Gastroesophageal sphincter (tissue), 4 donors: Measurements from ENCODE around the gene CHRM2. TPM values are rescaled to one million over a fixed set of nuclear protein-coding genes. Genes with fewer than 3 reads are reported as not detected.

Source experiments
- ATAC-seq: fragments of 150-250 bp; one replicate; pipeline ENCODE4 v1.9.1; 2016; ENCODE audit warnings: mild to moderate bottlenecking, moderate library complexity
- H3K27ac ChIP-seq, 4 donors: fragments of 200-600 bp; sonication (generic) in 3 of 4; 1 replicate in 3 of 4; 2 replicates in 1 of 4; pipeline ENCODE4 v1.5.1; 2016 to 2019
- H3K27me3 ChIP-seq: fragments of 200-600 bp; sonication (generic); one replicate; pipeline ENCODE4 v1.5.1; 2019
- H3K36me3 ChIP-seq, 2 donors: fragments of 200-600 bp; sonication (generic); one replicate each; pipeline ENCODE4 v1.5.1; 2019; ENCODE audit warnings: control low read depth in 1 of 2
- H3K4me1 ChIP-seq, 3 donors: fragments of 200-600 bp; sonication (generic); 1 replicate in 2 of 3; 2 replicates in 1 of 3; pipeline ENCODE4 v1.5.1; 2016 to 2019; ENCODE audit warnings: control low read depth in 2 of 3
- H3K4me3 ChIP-seq, 2 donors: fragments of 200-600 bp; sonication (generic); one replicate each; pipeline ENCODE4 v1.5.1; 2019; ENCODE audit warnings: mild to moderate bottlenecking in 1 of 2, moderate library complexity in 1 of 2
- H3K9me3 ChIP-seq, 3 donors: fragments of 200-600 bp; sonication (generic); one replicate each; pipeline ENCODE4 v1.5.1; 2017 to 2019; ENCODE audit warnings: control low read depth in 2 of 3
- EP300 ChIP-seq: sonication (generic); formaldehyde crosslinking; IDR thresholded peaks from one replicate; pipeline ENCODE4 v1.6.1; 2017; ENCODE audit warnings: antibody characterized with exemption, mild to moderate bottlenecking
- POLR2A ChIP-seq, 2 donors: fragments of 450-650 bp; IDR thresholded peaks; one replicate each; pipeline ENCODE4 v1.6.1; 2017; ENCODE audit warnings: antibody characterized with exemption in 2 of 2, mild to moderate bottlenecking in 2 of 2, moderate library complexity in 1 of 2
- POLR2AphosphoS5 ChIP-seq: sonication (generic); formaldehyde crosslinking; IDR thresholded peaks from one replicate; pipeline ENCODE4 v1.6.1; 2017; ENCODE audit warnings: antibody characterized with exemption
- WGBS, 2 donors: methylation state at CpG; one replicate each; pipeline ENCODE4 v1.1.5; 2018; ENCODE audit warnings: low coverage in 1 of 2; 5-methylcytosine and 5-hydroxymethylcytosine counted together
- total RNA-seq, 4 donors: library from RNA; depleted of rRNA; stranded (reverse); fragments of >200 nt; gene quantifications; one replicate each; pipeline ENCODE4 v1.1.0, GENCODE V29; 2016
- TF ChIP-seq, protein P1 (sequence below), 4 experiments: fragments of 200-600 bp in 2 of 4; fragments of 450-650 bp in 2 of 4; sonication (generic) in 1 of 4; IDR thresholded peaks; one replicate each; pipeline ENCODE4 v1.5.1; 2017 to 2019; ENCODE audit warnings: antibody characterized with exemption in 4 of 4, mild to moderate bottlenecking in 2 of 4, moderate library complexity in 2 of 4

CHRM2 gene
- total RNA-seq, 4 donors from 2014 or later, result 11.5 to 130 (median 65.3) TPM

DNA sequence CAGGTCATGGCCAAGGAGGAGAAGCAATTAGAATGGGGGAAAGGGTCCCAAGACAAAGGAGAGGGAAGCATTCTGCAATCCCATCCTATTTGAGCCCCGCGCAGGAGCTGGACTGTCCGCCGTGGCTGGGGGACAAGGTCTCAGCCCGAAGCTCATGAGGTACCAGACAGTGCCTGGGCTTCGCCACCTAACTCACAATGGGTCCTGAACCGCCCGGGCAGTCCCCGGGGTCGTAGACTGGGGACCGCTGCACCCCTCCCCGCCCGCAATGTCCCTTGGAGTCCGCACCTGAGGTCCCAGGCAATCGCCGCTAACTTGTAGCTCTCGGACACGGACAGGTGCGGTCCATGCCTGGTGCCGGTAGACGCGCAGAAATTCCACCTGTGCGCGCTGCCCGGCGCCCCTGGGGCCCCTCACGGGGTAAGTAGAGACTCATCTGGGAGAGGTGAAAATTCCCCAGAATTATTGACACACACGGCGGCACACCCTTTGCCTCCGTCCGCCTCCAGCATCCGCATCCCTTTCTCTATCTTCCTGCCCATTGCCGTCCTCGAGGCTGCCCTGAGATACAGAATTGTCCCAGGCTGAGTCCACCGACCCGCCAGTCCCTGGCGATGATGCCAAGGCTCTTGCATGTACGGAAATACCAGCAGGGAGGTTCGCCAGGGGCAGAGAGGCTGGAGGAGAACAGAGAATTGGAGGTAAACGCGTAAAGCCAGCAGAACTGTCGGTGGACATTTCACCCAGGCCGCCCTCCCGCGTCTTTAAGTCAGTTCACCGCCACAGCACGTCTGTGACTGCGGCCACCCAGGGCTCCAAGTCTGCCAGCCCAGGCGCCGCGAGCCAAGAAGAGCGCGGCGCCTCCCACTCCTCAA, 1.8 kb downstream of the CHRM2 start:
- peak; percentile 18 for ATAC-seq
- H3K27ac ChIP-seq, result peak overlapping the region in 2 of 4 donors; percentile 76 to 77
- H3K4me1 ChIP-seq, result peaks cover 0 to 41% (median 26%) of the 10 kb centered on the region in 3 donors
- TF ChIP-seq, protein P1, sequence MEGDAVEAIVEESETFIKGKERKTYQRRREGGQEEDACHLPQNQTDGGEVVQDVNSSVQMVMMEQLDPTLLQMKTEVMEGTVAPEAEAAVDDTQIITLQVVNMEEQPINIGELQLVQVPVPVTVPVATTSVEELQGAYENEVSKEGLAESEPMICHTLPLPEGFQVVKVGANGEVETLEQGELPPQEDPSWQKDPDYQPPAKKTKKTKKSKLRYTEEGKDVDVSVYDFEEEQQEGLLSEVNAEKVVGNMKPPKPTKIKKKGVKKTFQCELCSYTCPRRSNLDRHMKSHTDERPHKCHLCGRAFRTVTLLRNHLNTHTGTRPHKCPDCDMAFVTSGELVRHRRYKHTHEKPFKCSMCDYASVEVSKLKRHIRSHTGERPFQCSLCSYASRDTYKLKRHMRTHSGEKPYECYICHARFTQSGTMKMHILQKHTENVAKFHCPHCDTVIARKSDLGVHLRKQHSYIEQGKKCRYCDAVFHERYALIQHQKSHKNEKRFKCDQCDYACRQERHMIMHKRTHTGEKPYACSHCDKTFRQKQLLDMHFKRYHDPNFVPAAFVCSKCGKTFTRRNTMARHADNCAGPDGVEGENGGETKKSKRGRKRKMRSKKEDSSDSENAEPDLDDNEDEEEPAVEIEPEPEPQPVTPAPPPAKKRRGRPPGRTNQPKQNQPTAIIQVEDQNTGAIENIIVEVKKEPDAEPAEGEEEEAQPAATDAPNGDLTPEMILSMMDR (IDR thresholded peaks at IDR 0.05), result no peak
- TF ChIP-seq POLR2A (IDR thresholded peaks at IDR 0.05) (no peak), EP300 (no peak)
- peaks cover 37% of the 10 kb centered on the region for H3K27me3 ChIP-seq
- peak overlapping the region; percentile 38 to 62 for H3K4me3 ChIP-seq
- H3K36me3 ChIP-seq, result no peaks in the 10 kb centered on the region
- WGBS, 2 donors, result 1% methylated on average over 9 to 15 of the region's 54 CpGs
- H3K9me3 ChIP-seq, result no peaks in the 10 kb centered on the region

DNA sequence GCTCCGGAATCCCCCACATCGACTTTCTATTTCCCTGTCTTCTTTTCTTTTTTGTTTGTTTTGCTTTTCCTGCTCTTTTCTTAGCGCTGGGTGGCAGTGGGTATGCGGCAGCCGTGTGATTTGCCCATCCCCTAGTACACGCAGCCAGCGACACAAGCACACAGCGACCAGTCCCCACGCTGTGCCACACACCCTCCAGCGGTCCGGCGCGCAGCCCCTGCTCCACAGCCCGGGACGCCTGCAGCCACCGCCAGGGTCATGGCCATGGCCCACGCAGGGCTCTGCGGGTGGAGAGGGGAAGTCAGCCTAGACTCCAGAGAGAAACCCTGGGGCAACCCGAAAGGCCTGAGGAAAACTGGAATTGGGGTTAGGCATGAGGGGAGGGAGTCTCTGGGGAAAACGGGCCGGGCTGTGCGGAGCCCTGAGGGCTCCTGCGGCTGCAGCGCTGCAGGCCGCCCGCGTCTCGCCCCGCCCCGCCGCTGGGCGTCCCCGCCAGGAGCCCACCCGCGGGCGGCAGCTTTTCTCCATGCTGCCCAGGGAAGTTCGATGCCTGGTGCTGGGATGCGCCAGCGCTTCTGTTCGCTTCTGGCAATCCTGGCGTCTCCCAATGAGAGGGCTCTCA, 2.5 kb downstream of the CHRM2 start:
- Histone ChIP-seq H3K27ac (peak overlapping the region in 3 of 4 donors; percentile 39 to 77 (median 76)), H3K4me3 (peak overlapping the region; percentile 38 to 62), H3K27me3 (peaks cover 37% of the 10 kb centered on the region), H3K9me3 (no peaks in the 10 kb centered on the region), H3K36me3 (no peaks in the 10 kb centered on the region), H3K4me1 (peaks cover 0 to 45% (median 26%) of the 10 kb centered on the region in 3 donors)
- 0 to 5% methylated on average over 6 of the region's 41 CpGs for WGBS, 2 donors
- peak; percentile 17 for ATAC-seq
- no peak for TF ChIP-seq POLR2AphosphoS5
- TF ChIP-seq, protein P1 (IDR thresholded peaks at IDR 0.05), result peak in 1 of 4 experiments; percentile 10

- Histone ChIP-seq H3K9me3 (no peaks in the 10 kb centered on the region), H3K36me3 (no peaks in the 10 kb centered on the region), H3K4me1 (peaks cover 0 to 39% (median 18%) of the 10 kb centered on the region in 3 donors), H3K27me3 (peaks cover 23% of the 10 kb centered on the region), H3K27ac (no peak overlapping the region), H3K4me3 (no peak overlapping the region)
- no peak for ATAC-seq
- TF ChIP-seq, protein P1 (IDR thresholded peaks at IDR 0.05), result peak in 2 of 4 experiments; percentile 30 to 37
- TF ChIP-seq EP300, result no peak
- 32 to 43% methylated on average over 2 of the region's 2 CpGs for WGBS, 2 donors
Measured at GRCh38 chr7:136874393-136875032, 6.1 kb downstream of the CHRM2 start.

DNA sequence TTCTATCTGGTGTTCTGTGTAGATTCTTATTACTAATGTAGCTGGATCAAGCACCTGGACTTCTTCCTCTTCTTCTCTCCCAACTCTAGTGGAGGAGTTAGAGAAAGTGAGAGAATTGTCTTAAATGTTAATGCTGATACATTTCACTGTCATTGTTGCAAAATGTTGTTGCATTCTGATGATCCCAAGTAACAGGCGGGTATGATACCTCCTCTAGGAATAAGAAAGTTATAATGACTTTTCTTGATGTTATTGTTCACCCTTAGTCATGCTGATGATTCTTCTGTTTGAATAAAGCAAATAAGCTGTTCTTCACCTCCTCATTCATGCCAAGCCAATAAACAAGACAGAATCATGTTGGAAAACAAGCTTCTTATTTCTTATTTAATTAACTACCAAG, 9.1 kb downstream of the CHRM2 start:
- H3K27me3 ChIP-seq, result no peaks in the 10 kb centered on the region
- peaks cover 0 to 24% (median 0%) of the 10 kb centered on the region in 3 donors for H3K4me1 ChIP-seq
- H3K9me3 ChIP-seq, result no peaks in the 10 kb centered on the region
- no peak overlapping the region for H3K4me3 ChIP-seq
- no peaks in the 10 kb centered on the region for H3K36me3 ChIP-seq
- WGBS, 2 donors, result 82 to 91% methylated on average over 1 of the region's 1 CpG
- ATAC-seq, result no peak
- peak overlapping the region in 1 of 4 donors; percentile 46 for H3K27ac ChIP-seq
- TF ChIP-seq POLR2A (IDR thresholded peaks at IDR 0.05), result no peak
- TF ChIP-seq POLR2AphosphoS5, result no peak
- TF ChIP-seq, protein P1 (IDR thresholded peaks at IDR 0.05), result no peak
- TF ChIP-seq EP300, result no peak
